Activated CD4-positive, alpha-beta T cell treated with anti-CD3 and anti-CD28 coated beads, Interleukin-2, amount 10 ng/mL, durations not matched to agents 7 days and 5 days (primary cell): ENCODE measurements around the gene KSR1. TPM values are rescaled to one million over a fixed set of nuclear protein-coding genes. Genes with fewer than 3 reads are reported as not detected.
"Not testable (repeated sequence)": the region's sequence is repeated elsewhere in the genome, so short reads cannot be mapped to it uniquely, and the experiment has no call there.

ENCODE experiments used
- CTCF ChIA-PET: fragments of 350-600 bp; sonication (Branson Sonifier 250); formaldehyde crosslinking; loops from one replicate; lab custom pipeline; 2021; ENCODE audit warnings: antibody characterized with exemption; lab: Charles Lee
- POLR2A ChIA-PET: fragments of 350-600 bp; sonication (Branson Sonifier 250); formaldehyde crosslinking; loops from one replicate; lab custom pipeline; 2021; ENCODE audit warnings: antibody characterized with exemption; lab: Charles Lee
- DNase-seq: peaks from one replicate; pipeline ENCODE4 v3.0.0-alpha.2; 2020
- H3K27ac Mint-ChIP-seq: one replicate; pipeline ENCODE4 v1.8.0; 2021; ENCODE audit warnings: mild to moderate bottlenecking, moderate library complexity, mixed read lengths
- H3K27me3 Mint-ChIP-seq: one replicate; pipeline ENCODE4 v1.8.0; 2021; ENCODE audit warnings: mixed read lengths
- H3K36me3 Mint-ChIP-seq: one replicate; pipeline ENCODE4 v1.8.0; 2021; ENCODE audit warnings: low read depth, mixed read lengths
- H3K4me1 Mint-ChIP-seq: one replicate; pipeline ENCODE4 v1.8.0; 2021; ENCODE audit warnings: mixed read lengths
- H3K4me3 Mint-ChIP-seq: one replicate; pipeline ENCODE4 v1.8.0; 2021; ENCODE audit warnings: mild to moderate bottlenecking, moderate library complexity, mixed read lengths
- H3K9me3 Mint-ChIP-seq: one replicate; pipeline ENCODE4 v1.8.0; 2021; ENCODE audit warnings: mixed read lengths
- total RNA-seq, 2 experiments: library from RNA; stranded (reverse); gene quantifications; one replicate each; pipeline ENCODE4 v1.2.3, GENCODE V29; 2021

The KSR1 gene
- total RNA-seq, 2 experiments from 2014 or later = 43.1 to 45.7 TPM

DNA sequence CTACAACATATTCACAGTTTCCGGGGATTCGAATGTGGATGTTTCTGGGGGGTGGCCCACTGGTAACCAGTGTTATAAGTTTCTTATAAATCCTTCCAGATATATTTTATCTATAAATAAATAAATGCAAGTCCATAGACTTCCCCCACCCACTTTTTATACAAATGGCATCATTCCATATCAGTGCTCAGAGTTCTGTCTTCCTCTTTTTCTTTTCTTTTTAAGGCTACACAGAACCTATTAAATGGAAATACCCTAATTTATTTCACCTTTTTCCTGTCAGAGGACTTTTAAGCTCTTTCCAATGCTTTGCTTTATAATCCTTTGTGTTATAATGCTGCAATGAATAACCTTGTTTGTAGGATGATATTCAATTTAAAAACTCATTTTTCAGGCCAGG, 178.5 kb downstream of the KSR1 start:
- Mint-ChIP-seq H3K27ac (peak overlapping the region; percentile 76), H3K4me1 (peaks cover 46% of the 10 kb centered on the region), H3K27me3 (no peaks in the 10 kb centered on the region), H3K9me3 (no peaks in the 10 kb centered on the region), H3K4me3 (no peak overlapping the region), H3K36me3 (peaks cover 34% of the 10 kb centered on the region)
- DNase-seq = no peak
- POLR2A ChIA-PET = no interaction called here
- CTCF ChIA-PET = interaction anchor here (0.8 to 1.2 kb wide), 2 partner anchors 16 to 17 kb away, joined by 3 to 4 read pairs; no protein-coding TSS in a partner anchor

DNA sequence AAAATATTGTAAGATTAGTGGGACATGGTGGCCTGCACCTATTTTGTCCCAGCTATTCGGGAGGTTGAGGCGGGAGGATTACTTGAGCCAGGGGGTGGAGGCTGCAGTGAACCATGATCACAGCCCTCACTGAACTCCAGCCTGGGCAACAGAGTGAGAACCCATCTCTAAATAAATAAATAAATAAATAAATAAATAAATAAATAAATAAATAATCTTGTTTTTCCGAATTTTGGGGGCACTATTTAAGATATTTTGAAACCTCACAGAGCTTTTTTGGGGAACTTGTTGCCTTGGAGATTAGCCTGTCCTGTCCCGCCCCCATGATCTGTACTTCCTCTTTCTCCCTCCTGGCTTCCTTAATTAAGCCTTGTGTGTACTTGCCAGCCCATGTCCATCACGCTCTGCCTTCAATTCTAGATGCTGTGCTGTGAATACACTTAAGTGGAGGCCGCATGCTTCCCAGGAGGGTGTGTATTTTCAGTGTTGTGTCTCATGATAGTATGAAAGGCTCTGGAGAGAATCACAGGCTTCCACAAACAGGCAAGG, 179.1 kb downstream of the KSR1 start:
- Mint-ChIP-seq H3K4me1 (peaks cover 40% of the 10 kb centered on the region), H3K27ac (peak overlapping the region; percentile 76), H3K27me3 (no peaks in the 10 kb centered on the region), H3K9me3 (no peaks in the 10 kb centered on the region), H3K36me3 (peaks cover 36% of the 10 kb centered on the region), H3K4me3 (no peak overlapping the region)
- CTCF ChIA-PET = interaction anchor here (0.8 to 1.2 kb wide), 2 partner anchors 15 to 16 kb away, joined by 3 to 4 read pairs; no protein-coding TSS in a partner anchor
- POLR2A ChIA-PET = no interaction called here
- no peak for DNase-seq

DNA sequence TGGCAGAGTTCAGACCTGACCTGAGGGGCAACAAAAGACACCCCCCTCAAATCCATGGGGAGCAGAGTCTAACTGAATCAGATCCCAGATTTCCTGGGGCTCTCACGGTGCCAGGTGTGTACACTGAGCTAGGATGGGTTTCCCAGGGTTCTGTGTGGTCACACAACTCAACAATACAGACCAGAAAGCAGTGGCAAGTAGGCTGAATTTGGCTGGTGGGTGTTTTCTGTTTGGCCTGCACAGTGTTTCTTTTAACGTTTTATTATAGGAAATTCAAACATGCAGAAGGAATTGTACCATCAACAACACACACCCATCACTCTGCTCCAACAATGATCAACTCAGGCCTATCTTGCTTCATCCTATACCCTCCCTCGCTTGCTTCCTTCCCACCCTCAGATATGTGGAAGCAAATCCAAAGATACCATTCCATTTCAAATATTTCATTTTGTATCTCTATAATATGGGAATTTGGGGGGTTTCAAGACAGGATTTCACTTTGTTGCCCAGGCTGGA, 179.8 kb downstream of the KSR1 start:
- POLR2A ChIA-PET, DNase-seq, H3K9me3 Mint-ChIP-seq, H3K4me3 Mint-ChIP-seq, H3K27ac Mint-ChIP-seq, H3K27me3 Mint-ChIP-seq: not testable (repeated sequence)
- Mint-ChIP-seq H3K36me3 (peaks cover 40% of the 10 kb centered on the region), H3K4me1 (peaks cover 34% of the 10 kb centered on the region)
- CTCF ChIA-PET = interaction anchor here (1.1 to 1.2 kb wide), 2 partner anchors 15 to 35 kb away, joined by 4 read pairs; no protein-coding TSS in a partner anchor

DNA sequence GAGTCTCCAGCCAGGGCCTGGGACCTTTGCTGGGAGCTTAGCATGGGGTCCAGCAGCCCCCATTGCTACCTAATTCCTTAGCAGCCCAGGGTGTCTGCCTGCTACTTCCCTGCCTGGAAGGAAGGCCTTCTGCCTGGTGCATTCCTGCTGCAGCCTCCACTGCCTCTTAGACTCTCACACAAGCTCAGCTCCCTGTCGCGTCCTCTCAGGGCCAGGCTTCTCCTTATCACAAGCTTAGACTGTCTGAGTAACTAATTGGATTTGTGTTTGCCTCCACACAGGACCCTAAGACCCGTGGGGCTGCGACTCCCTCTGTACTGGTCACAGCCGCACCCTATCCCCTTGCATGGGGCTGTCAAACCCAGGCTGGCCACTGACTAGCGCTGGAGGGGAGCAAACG, 181.6 kb downstream of the KSR1 start:
- H3K27me3 Mint-ChIP-seq, CTCF ChIA-PET, H3K9me3 Mint-ChIP-seq, POLR2A ChIA-PET, DNase-seq, H3K27ac Mint-ChIP-seq, H3K4me3 Mint-ChIP-seq: not testable (repeated sequence)
- H3K4me1 Mint-ChIP-seq = peaks cover 24% of the 10 kb centered on the region
- H3K36me3 Mint-ChIP-seq = peaks cover 37% of the 10 kb centered on the region

DNA sequence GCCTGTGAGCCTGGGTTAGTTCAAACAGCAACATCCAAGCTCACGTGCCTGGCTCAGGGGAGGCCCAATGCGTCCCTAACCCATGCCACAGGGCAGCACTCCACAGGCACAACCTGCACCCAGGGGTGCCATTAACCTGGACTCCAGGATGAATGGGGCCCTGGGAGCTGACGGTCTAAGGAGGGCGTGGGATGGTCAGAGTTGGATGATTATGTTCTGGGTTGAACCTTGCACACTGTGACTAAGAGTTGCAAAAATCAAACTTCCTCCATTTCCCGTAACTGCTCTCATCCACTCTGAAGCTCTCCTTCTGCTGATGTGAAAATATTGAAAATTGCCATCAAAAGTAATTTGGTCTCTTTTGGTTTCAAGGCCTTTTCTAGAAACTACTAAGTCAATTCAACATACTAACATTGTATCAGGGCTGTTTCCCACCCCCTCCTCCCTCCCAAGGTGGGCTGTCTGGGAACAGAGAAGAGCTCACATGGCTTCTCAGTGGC, 182.2 kb downstream of the KSR1 start:
- Mint-ChIP-seq H3K4me1 (peaks cover 19% of the 10 kb centered on the region), H3K36me3 (peaks cover 31% of the 10 kb centered on the region)
- H3K9me3 Mint-ChIP-seq, H3K27me3 Mint-ChIP-seq, H3K27ac Mint-ChIP-seq, POLR2A ChIA-PET, DNase-seq, H3K4me3 Mint-ChIP-seq: not testable (repeated sequence)
- CTCF ChIA-PET = interaction anchor here (0.7 kb wide), 1 partner anchor 47 kb away, joined by 3 read pairs; no protein-coding TSS in a partner anchor

DNA sequence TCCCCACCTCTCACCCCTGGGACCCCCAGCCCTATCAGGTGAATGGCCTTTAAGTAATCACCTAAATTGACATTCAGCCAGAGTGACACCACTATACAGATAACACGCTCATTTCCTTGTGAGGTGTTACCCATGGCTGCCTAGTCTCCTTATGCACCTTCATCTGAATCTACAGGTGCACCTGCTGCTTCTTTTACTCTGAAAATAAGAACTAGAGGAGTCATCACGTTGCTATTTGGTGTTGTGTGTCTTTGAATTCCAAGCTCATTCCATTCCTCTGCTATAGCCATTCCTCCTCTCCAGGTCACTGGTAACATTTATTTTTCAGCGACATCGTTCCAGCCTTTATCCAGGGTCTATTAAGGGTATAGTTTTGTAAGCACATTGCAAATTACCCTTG, 184.5 kb downstream of the KSR1 start:
- Mint-ChIP-seq H3K4me3 (no peak overlapping the region), H3K9me3 (no peaks in the 10 kb centered on the region), H3K36me3 (peaks cover 24% of the 10 kb centered on the region), H3K27ac (no peak overlapping the region), H3K27me3 (no peaks in the 10 kb centered on the region), H3K4me1 (no peaks in the 10 kb centered on the region)
- DNase-seq = no peak
- ChIA-PET POLR2A (no interaction called here), CTCF (interaction anchor here (1.7 kb wide), 1 partner anchor 41 kb away, joined by 5 read pairs; no protein-coding TSS in a partner anchor)

DNA sequence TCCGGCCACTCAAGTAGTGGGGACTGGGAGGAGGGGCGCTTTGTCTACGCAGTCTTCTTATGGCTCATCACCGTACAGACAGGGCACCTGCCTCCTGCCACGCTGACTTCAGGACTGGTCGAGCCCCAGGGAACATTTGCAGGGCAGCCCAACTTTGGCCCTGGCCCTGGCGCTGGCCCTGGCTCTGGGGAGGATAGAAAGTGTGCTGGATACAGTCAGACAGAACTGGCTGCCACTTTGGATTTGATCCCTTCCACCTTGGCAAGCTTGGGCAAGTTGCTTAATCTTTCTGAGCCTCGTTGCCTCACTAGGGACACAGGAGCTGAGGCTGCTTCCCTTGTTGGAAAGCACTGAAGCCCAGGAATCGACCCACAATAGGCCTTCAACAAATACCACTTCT, 188.3 kb downstream of the KSR1 start:
- Mint-ChIP-seq H3K4me3 (no peak overlapping the region), H3K4me1 (peaks cover 4% of the 10 kb centered on the region), H3K27me3 (no peaks in the 10 kb centered on the region), H3K27ac (no peak overlapping the region), H3K36me3 (peaks cover 34% of the 10 kb centered on the region), H3K9me3 (no peaks in the 10 kb centered on the region)
- no peak for DNase-seq
- ChIA-PET POLR2A (no interaction called here), CTCF (no interaction called here)

DNA sequence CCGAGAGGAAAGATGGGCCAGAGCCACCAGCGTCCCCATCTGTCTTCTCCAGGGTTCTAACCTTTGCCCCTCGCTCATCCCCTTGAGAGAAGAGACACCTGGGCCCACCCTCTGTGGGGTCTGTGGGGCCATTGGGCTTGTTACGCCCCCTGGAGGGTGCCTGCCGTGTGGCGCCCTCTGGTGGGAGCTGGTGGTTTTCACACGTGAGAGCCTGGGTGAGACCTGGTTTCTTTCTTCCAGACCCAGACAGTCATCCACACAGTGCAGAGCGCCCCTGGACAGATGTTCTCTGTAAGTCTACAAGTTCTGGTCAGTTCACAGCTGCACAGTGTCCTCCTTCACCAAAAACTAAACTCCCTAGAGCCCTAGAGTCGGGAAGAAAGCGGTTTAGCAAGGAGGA, 189.4 kb downstream of the KSR1 start:
- DNase-seq, H3K27ac Mint-ChIP-seq, POLR2A ChIA-PET, H3K4me1 Mint-ChIP-seq, H3K4me3 Mint-ChIP-seq, H3K9me3 Mint-ChIP-seq, H3K27me3 Mint-ChIP-seq: not testable (repeated sequence)
- peaks cover 32% of the 10 kb centered on the region for H3K36me3 Mint-ChIP-seq
- CTCF ChIA-PET = interaction anchor here (0.8 to 0.9 kb wide), 2 partner anchors 9 to 36 kb away, joined by 3 read pairs; no protein-coding TSS in a partner anchor

DNA sequence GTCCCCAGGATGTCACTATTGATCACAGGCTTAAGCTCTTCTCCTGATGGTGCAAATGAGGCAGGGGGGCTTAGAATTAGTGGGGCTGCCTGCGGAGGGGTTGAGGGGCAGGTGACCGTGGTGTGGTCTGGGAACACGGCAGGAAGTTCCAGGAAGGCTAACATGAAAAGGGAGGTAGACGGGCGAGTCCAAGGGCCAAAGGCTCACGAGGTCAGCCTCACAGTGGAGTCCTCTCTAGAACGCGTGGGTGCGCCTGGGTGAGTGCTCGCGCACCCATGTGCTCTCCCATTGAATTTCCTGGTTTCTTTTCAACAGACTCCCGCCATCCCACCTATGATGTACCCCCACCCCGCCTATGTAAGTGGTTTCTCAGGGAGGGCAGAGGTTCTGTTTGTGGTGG, 190.0 kb downstream of the KSR1 start:
- Mint-ChIP-seq H3K4me1 (peaks cover 4% of the 10 kb centered on the region), H3K27ac (no peak overlapping the region), H3K27me3 (no peaks in the 10 kb centered on the region), H3K36me3 (peaks cover 28% of the 10 kb centered on the region), H3K4me3 (no peak overlapping the region), H3K9me3 (no peaks in the 10 kb centered on the region)
- POLR2A ChIA-PET = no interaction called here
- DNase-seq = no peak
- CTCF ChIA-PET = interaction anchor here (0.8 to 0.9 kb wide), 2 partner anchors 8 to 37 kb away, joined by 3 read pairs; no protein-coding TSS in a partner anchor

DNA sequence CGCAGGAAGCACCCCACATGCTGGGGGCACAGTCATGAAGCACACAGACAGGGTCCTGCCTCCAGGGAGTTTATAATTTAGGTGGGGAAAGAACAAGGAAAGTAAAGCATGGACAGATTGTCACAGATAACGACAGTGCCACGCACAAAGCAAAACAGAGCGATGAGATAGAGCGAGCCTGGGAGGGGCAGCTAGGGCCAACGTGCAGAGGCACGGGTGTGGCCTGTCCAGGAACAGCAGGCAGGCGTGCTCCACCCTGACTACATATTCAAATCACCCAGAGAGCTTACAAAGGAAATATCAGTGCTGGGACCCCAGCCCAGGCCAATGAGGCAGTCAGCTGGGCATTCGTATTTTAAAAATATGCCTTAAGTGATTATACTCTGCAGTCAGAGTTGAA, 191.5 kb downstream of the KSR1 start:
- POLR2A ChIA-PET = no interaction called here

DNA sequence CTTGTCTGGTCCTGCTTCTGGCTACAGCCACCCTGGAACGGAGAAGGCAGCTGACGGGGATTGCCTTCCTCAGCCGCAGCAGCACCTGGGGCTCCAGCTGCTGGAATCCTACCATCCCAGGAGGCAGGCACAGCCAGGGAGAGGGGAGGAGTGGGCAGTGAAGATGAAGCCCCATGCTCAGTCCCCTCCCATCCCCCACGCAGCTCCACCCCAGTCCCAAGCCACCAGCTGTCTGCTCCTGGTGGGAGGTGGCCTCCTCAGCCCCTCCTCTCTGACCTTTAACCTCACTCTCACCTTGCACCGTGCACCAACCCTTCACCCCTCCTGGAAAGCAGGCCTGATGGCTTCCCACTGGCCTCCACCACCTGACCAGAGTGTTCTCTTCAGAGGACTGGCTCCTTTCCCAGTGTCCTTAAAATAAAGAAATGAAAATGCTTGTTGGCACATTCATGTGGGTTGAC, 192.9 kb downstream of the KSR1 start:
- POLR2A ChIA-PET, H3K4me1 Mint-ChIP-seq, H3K27ac Mint-ChIP-seq, H3K9me3 Mint-ChIP-seq, DNase-seq, H3K27me3 Mint-ChIP-seq, H3K4me3 Mint-ChIP-seq: not testable (repeated sequence)
- peaks cover 21% of the 10 kb centered on the region for H3K36me3 Mint-ChIP-seq
- CTCF ChIA-PET = interaction anchor here (1.4 kb wide), 1 partner anchor 43 kb away, joined by 3 read pairs; no protein-coding TSS in a partner anchor

More for the DNA sequence above, 191.5 kb downstream of the KSR1 start:
- no peak overlapping the region for H3K4me3 Mint-ChIP-seq
- H3K9me3 Mint-ChIP-seq = no peaks in the 10 kb centered on the region
- H3K36me3 Mint-ChIP-seq = peaks cover 24% of the 10 kb centered on the region
- no peak for DNase-seq
- H3K27ac Mint-ChIP-seq = no peak overlapping the region
- peaks cover 8% of the 10 kb centered on the region for H3K4me1 Mint-ChIP-seq
- H3K27me3 Mint-ChIP-seq = no peaks in the 10 kb centered on the region
- CTCF ChIA-PET = interaction anchor here (0.6 to 1.4 kb wide), 3 partner anchors 42 to 318 kb away, joined by 3 to 5 read pairs (median 3); no protein-coding TSS in a partner anchor

DNA sequence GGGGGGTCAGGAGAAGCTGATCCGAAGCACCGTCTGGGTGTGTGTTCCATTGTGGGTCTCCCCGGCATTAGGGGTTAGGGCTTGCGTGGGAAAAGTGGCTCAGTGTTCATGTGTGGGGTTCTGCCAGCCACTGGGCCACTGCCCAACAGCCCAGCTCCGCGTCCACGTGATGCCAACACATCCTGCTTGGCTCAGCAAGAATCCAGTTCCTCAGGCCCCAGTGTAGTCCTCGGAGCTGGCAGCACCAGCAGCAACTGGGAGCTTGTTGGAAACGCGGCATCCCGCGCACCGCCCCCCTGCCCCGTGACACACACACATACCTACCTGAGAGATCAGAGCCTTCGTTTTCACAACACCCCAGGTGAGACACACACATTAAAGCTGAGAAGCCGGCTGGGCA, 193.7 kb downstream of the KSR1 start:
- Mint-ChIP-seq H3K27ac (no peak overlapping the region), H3K4me3 (no peak overlapping the region), H3K4me1 (peaks cover 13% of the 10 kb centered on the region), H3K36me3 (peaks cover 18% of the 10 kb centered on the region), H3K9me3 (no peaks in the 10 kb centered on the region), H3K27me3 (no peaks in the 10 kb centered on the region)
- DNase-seq = no peak
- POLR2A ChIA-PET = no interaction called here
- CTCF ChIA-PET = interaction anchor here (1.2 to 2.0 kb wide), 3 partner anchors 46 to 296 kb away, joined by 3 to 10 read pairs (median 4); no protein-coding TSS in a partner anchor

DNA sequence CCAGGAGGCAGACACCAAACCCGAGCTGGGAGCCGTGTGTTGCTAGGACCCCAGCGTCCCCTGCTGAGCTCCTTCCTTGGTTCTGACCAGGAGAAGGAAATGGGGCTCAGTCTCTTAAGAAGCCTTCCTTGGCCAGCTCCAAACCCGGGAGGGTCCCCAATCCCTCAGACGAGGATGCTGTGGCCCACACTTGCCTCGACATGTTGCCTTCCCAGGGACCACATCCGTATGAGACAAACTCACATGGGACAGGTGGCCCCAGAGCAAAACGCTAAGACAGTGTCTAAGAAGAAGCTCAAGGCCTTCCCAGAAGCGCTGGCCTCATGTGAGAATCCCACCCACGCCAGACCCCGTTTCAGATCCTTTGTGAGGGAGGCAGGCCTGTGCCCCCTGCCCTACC, 194.6 kb downstream of the KSR1 start:
- no peak overlapping the region for H3K27ac Mint-ChIP-seq
- no peak overlapping the region for H3K4me3 Mint-ChIP-seq

More for the DNA sequence above, 194.6 kb downstream of the KSR1 start:
- DNase-seq = no peak
- ChIA-PET CTCF (interaction anchor here (0.5 to 2.1 kb wide), 14 partner anchors 12 to 415 kb away, joined by 3 to 10 read pairs (median 4); partner anchors contain the start of gene LGALS9), POLR2A (no interaction called here)
- H3K4me1 Mint-ChIP-seq = peaks cover 13% of the 10 kb centered on the region
- H3K36me3 Mint-ChIP-seq = peaks cover 18% of the 10 kb centered on the region
- no peaks in the 10 kb centered on the region for H3K9me3 Mint-ChIP-seq
- no peaks in the 10 kb centered on the region for H3K27me3 Mint-ChIP-seq
